Osteoblast (primary cell): ENCODE data around the gene ECI2. TPM values are rescaled to one million over a fixed set of nuclear protein-coding genes. Genes with fewer than 3 reads are reported as not detected.

Experiments used
- DNase-seq: peaks from one replicate; pipeline ENCODE4 v3.0.0; 2011; ENCODE audit warnings: low spot score, mixed read lengths; ENCODE audit not compliant: insufficient read length; ENCODE audit errors: missing footprints
- H2AFZ ChIP-seq: 2 replicates; pipeline ENCODE4 v1.6.0; 2011; ENCODE audit warnings: mild to moderate bottlenecking, low read length
- H3K27ac ChIP-seq: 2 replicates; pipeline ENCODE4 v1.5.1; 2011; ENCODE audit warnings: mild to moderate bottlenecking, low read depth, low read length, moderate library complexity
- H3K27me3 ChIP-seq: 2 replicates; pipeline ENCODE4 v1.6.0; 2012; ENCODE audit warnings: mild to moderate bottlenecking, control low read depth, inconsistent platforms, low read length, moderate library complexity; ENCODE audit not compliant: insufficient read depth
- H3K36me3 ChIP-seq: 2 replicates; pipeline ENCODE4 v1.5.1; 2011; ENCODE audit warnings: mild to moderate bottlenecking, low read length, control low read depth, moderate library complexity; ENCODE audit not compliant: insufficient read depth
- H3K4me1 ChIP-seq: 2 replicates; pipeline ENCODE4 v1.5.1; 2011; ENCODE audit warnings: mild to moderate bottlenecking, low read length, control low read depth, moderate library complexity; ENCODE audit not compliant: insufficient read depth
- H3K4me2 ChIP-seq: 2 replicates; pipeline ENCODE4 v1.6.0; 2011; ENCODE audit warnings: mild to moderate bottlenecking, low read length; ENCODE audit not compliant: insufficient read depth
- H3K4me3 ChIP-seq: fragments of 200-600 bp; sonication (generic); 3 replicates; pipeline ENCODE4 v1.5.1; 2012; ENCODE audit warnings: mild to moderate bottlenecking, low read length, inconsistent platforms; ENCODE audit not compliant: insufficient read depth
- H3K79me2 ChIP-seq: 2 replicates; pipeline ENCODE4 v1.6.0; 2012; ENCODE audit warnings: mild to moderate bottlenecking, low read length, control low read depth, inconsistent platforms; ENCODE audit not compliant: insufficient read depth
- H3K9me3 ChIP-seq: 2 replicates; pipeline ENCODE4 v1.5.1; 2011; ENCODE audit warnings: low read depth, low read length, control low read depth
- H4K20me1 ChIP-seq: 2 replicates; pipeline ENCODE4 v1.6.0; 2012; ENCODE audit warnings: mild to moderate bottlenecking, low read length, control low read depth; ENCODE audit not compliant: insufficient read depth
- CTCF ChIP-seq: IDR thresholded peaks from 2 replicates; pipeline ENCODE4 v1.5.1; 2011; ENCODE audit warnings: mild to moderate bottlenecking, low read depth, low read length, moderate library complexity; ENCODE audit errors: extremely low read depth
- total RNA-seq: library from RNA; depleted of rRNA; stranded (reverse); fragments of >200 nt; gene quantifications from 2 replicates; pipeline ENCODE4 v1.2.3, GENCODE V29; 2012

Gene ECI2
- total RNA-seq, 1 donor = 76.0 TPM

GRCh38 chr6:4178737-4179333 lies 43.5 kb upstream of the ECI2 start:
- Histone ChIP-seq H3K27ac (no peak overlapping the region), H3K4me3 (no peak overlapping the region), H3K4me2 (no peak overlapping the region), H3K79me2 (no peaks in the 10 kb centered on the region), H4K20me1 (no peaks in the 10 kb centered on the region), H3K9me3 (no peaks in the 10 kb centered on the region), H3K27me3 (peaks cover 18% of the 10 kb centered on the region), H3K4me1 (no peaks in the 10 kb centered on the region), H2AFZ (no peak overlapping the region), H3K36me3 (no peaks in the 10 kb centered on the region)
- no peak for DNase-seq
- TF ChIP-seq CTCF = no peak

- H4K20me1 ChIP-seq = no peaks in the 10 kb centered on the region
Observed at GRCh38 chr6:4176907-4177306, 41.5 kb upstream of the ECI2 start.

GRCh38 chr6:4174042-4174441 lies 38.7 kb upstream of the ECI2 start:
- no peak for TF ChIP-seq CTCF
- H3K79me2 ChIP-seq = no peaks in the 10 kb centered on the region
- peaks cover 10% of the 10 kb centered on the region for H3K27me3 ChIP-seq

More at GRCh38 chr6:4176907-4177306, 41.5 kb upstream of the ECI2 start:
- Histone ChIP-seq H3K4me3 (no peak overlapping the region), H3K4me1 (no peaks in the 10 kb centered on the region), H2AFZ (no peak overlapping the region), H3K27ac (no peak overlapping the region), H3K9me3 (no peaks in the 10 kb centered on the region), H3K27me3 (peaks cover 14% of the 10 kb centered on the region), H3K79me2 (no peaks in the 10 kb centered on the region), H3K4me2 (no peak overlapping the region), H3K36me3 (no peaks in the 10 kb centered on the region)
- no peak for TF ChIP-seq CTCF
- DNase-seq = no peak

GRCh38 chr6:4172368-4172767 lies 37.0 kb upstream of the ECI2 start:
- Histone ChIP-seq H3K27ac (no peak overlapping the region), H2AFZ (no peak overlapping the region), H3K79me2 (no peaks in the 10 kb centered on the region), H3K4me3 (no peak overlapping the region), H3K36me3 (no peaks in the 10 kb centered on the region), H3K4me2 (no peak overlapping the region), H3K27me3 (peaks cover 3% of the 10 kb centered on the region), H4K20me1 (no peaks in the 10 kb centered on the region), H3K9me3 (peaks cover 3% of the 10 kb centered on the region), H3K4me1 (peaks cover 3% of the 10 kb centered on the region)
- DNase-seq = no peak
- TF ChIP-seq CTCF = no peak

More at GRCh38 chr6:4174042-4174441, 38.7 kb upstream of the ECI2 start:
- Histone ChIP-seq H3K27ac (no peak overlapping the region), H4K20me1 (no peaks in the 10 kb centered on the region), H3K36me3 (no peaks in the 10 kb centered on the region), H2AFZ (no peak overlapping the region), H3K4me3 (no peak overlapping the region), H3K9me3 (no peaks in the 10 kb centered on the region), H3K4me1 (peaks cover 3% of the 10 kb centered on the region), H3K4me2 (no peak overlapping the region)
- no peak for DNase-seq
